ENCODE results near the gene GPRIN3.
A peak's percentile ranks its signal among the peaks of the same experiment; 100 is the strongest.
"Not testable (repeated sequence)": the region's sequence is repeated elsewhere in the genome, so short reads cannot be mapped to it uniquely, and the experiment has no call there.

Gene GPRIN3

DNA sequence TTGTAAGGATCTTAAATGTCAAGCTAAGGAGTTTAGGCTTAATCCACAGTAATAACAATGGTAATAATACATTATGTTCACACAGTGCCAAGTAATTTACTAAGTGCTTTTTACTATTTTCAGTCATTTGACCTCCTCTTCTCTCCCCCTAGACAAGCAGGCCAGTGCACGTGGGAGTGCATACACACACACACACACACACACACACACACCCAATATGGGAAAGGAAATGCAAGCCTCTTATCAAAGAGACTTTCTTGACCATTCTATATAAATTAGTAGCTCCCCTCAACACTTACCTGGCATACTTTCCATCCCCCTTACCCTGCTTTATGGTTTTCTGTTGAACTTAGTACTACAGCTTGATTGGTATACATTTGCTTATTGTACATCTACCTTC lies 3.8 kb upstream of the GPRIN3 start:
- no peak for DNase-seq

DNA sequence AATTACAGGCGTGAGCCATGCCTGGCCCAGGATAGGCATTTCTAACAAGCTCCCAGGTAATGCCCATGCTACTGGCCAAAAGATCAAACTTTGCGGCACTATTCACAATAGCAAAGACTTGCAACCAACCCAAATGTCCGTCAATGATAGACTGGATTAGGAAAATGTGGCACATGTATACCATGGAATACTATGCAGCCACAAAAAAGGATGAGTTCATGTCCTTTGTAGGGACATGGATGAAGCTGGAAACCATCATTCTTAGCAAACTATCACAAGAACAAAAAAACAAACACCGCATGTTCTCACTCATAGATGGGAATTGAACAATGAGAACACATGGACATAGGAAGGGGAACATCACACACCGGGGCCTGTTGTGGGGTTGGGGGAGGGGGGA lies 1.6 kb upstream of the GPRIN3 start:
- not testable (repeated sequence) for DNase-seq

DNA sequence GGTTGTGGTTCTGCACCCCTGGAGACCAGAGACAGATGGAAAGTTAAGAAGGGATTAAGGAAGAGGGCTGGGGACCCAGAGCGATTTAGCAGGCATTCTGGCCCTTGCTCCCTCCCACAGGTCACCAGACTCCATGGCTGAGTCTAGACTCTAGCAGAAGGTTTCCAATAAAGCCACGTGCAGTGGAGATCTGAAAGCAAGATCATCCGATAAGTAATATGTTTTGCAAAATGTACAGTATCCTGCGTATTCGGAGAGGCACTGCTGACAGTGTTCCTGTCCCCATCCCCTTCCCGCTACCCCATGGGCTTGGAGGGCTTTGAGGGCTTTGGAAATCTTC lies 531 bp upstream of the GPRIN3 start:
- no peak for DNase-seq

DNA sequence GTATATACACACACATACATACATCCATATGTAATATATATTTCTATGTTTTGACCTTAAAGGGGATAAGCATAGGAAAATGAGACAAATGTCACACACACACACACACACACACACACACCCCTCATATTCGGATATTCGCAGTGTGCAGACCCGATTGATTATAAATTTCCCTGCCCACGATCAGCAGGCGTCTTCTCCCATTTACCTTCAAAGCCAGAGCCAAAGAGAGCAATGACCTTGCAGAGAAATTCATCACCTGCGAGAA lies 488 bp downstream of the GPRIN3 start:
- no peak for DNase-seq

DNA sequence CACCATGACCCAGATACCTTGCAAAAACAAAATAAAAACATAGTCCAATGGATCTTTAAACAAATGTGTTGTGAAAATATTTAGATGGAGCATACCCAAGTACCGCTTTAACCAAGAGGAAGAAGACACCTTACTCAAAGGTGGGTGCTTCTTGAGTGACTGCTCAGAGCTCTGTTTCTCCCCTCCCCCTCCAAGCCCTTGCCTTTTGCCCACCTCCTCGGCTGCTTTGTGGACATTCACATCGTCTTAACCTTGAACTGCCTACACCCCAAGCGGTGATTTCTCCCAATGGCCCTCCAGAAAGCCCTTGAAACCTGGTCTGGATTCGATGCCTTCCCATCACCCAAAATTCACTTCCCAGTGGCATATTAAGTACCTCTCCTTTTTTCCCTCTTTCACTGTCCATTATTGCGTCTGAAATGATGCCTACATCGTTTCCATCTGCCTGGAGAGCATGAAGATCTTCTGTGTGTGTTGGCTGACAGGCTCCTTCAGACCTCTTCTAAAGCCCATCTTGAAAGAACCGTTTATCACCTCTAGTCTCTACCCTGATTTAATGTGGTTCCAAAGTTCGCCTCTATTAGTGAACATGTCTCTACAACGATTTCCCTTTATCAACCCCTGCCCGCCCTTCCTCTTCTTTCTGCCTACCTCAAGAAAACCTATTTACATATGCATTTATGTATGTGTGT lies 968 bp downstream of the GPRIN3 start:
- no peak for DNase-seq

DNA sequence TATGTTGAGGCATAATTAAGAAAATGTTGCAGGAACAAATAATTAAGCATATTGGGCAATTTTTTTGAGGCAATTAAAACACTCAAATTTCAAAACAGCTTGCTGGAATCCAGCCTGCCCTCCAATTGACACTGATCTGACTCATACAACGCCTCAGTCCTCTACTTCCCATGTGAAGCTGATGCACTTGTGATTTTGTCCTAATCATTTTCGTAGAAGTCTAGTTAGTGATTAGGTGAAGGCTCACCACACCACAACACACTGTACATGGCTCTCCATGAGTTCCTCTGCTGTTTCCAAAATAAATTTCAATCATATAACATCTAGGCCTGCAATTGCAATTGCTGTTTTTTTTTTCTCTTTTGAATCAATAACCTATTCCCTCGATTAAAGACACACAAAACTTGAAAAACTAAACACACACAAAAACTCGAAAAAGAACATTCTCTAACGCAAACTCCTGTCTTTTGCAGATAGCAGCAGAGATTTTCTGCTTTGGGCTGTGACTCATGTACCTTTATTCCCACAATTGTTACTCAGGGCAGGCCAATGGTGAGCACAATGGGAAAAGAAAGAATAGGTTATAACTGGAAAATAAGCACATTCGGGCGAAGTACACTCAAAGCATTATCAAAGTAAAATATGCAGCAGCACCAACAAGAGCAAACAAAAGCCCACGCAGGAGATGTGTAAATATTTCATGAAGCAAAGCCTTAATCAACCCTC lies 1.7 kb downstream of the GPRIN3 start:
- no peak for DNase-seq

DNA sequence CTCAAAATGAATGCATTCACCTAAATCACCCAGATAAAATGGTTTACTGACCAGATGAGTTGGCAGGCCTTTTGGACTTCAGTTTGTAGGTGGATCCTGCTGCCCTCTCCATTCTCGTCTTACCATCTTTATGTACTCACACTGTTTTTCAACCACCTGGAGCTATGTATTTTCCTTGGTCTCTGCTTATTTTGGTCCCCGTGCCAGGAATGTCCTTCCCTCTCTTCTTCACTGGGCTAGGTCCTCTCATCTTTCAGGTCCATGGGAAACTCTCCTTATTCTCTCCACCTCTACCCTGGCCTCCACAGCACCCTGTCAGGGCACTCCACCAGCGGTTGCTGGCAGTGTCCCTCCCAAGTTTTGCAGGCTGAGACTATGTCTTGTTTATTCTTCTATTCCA lies 2.6 kb downstream of the GPRIN3 start:
- DNase-seq, result no peak

DNA sequence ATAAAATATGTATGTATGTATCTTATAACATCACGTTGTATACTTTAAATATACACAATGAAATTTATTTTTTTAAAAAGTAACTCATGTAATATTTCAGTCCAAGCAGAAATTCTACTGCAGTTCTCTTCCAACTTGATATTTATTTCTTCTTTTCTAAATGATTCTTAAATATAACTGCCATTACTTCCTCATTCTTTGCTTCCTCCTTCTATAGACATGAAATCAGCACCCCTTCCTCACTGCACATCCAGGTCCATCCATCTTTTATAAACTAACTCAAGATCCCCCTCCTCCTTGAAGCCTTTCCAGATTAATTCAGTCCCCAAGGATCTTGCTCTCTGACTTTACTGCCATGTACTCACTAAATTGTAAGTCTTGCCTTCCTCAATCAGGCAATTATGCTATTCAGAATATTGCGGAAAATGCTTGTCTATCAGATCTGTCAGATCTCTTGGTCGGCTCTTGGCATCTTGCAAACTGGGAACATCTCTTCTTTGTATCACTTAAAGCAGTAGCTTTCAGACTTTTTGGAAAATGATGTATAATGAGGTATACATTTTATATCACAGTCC lies 3.7 kb downstream of the GPRIN3 start:
- DNase-seq, result no peak

DNA sequence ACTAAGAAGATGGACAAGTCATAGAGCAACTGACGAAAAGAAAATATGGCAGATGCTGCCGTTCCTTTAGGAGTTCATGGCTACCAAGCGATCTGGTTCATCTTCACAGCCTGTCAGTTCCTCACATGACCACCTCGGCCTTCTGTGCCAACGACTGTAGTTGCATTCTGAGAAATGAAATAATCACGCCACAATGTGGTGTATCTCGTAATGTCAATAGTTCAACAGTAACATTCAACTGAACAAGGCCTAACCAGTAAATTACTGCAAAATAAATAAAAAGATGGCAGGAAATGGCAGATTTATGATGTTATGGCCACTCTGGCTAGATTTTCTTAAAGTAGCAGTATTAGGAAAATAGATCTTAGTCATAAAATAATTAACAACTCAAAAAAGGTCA lies 4.4 kb downstream of the GPRIN3 start:
- no peak for DNase-seq

DNA sequence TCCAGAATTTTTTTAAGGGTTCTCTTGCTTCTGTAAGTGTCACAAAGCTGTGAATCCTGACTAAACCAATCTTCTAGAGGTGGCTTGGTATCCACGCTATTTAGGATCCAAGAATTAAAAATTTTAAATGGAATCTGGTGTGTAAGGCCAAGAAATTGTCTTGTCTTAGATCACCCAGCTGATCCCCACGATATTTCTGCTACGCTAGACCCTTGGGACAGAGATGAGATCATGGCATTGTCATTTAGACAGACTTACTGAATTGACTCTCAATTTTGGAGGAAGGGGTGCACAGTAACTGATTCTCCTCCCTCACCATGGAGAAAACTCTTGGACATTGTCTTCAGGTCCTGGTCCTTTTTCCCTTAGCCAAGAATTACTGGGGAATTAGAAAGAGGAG lies 5.7 kb downstream of the GPRIN3 start:
- no peak for DNase-seq

DNA sequence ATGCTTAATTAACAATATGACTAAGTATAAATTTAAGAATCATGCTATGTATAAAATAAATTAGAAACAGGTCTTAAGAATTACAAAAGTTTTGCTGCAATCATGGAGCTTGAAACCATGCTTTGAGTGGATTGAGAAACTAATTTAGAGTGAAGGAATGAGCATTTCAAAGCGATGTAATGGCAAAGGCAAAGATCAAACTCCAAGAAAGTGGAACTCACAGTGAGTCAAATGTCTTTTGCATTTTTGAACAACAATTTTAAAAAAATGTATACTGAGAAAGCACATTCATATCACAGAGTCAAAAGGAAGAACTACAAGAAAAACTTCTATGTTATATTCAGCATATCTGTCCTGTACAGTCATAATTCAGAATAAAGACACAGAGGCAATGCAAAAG lies 6.6 kb downstream of the GPRIN3 start:
- no peak for DNase-seq

DNA sequence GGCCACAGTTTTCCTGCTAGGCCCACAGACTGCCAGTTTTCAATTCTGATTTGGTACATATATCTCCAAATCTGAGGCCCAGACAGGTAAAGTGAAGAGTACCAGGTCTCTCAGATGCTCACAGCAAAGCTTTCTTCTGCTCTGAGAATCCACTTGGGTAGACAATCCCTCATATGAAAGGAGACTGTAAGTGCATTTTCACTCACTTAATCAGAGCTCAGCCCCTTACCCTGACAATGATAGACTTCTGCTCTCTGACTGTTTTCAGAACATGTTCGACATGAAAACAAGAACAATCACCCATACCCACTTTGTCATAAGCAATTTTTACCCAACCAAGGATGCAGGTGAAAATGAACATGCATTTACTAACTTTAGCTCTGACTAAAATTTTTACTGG lies 7.1 kb downstream of the GPRIN3 start:
- DNase-seq, result no peak

DNA sequence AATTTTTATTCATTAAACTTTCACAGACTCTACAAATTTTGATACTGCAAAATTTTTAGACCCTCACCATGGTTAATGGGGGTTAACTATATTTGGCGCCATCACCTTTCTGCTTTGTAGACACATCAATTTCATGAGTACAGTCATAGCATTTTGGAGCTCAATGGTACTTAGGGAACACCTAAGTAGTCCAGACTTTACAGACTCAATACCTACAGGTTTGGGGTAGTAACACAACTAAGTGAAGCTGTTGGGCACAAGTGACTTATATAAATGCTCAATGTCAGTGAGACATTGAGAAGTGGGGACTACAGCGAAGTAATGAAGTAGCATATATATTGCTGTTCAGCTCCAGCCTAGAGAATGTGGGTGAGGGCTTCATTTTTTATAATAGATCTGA lies 7.5 kb downstream of the GPRIN3 start:
- DNase-seq, result no peak

DNA sequence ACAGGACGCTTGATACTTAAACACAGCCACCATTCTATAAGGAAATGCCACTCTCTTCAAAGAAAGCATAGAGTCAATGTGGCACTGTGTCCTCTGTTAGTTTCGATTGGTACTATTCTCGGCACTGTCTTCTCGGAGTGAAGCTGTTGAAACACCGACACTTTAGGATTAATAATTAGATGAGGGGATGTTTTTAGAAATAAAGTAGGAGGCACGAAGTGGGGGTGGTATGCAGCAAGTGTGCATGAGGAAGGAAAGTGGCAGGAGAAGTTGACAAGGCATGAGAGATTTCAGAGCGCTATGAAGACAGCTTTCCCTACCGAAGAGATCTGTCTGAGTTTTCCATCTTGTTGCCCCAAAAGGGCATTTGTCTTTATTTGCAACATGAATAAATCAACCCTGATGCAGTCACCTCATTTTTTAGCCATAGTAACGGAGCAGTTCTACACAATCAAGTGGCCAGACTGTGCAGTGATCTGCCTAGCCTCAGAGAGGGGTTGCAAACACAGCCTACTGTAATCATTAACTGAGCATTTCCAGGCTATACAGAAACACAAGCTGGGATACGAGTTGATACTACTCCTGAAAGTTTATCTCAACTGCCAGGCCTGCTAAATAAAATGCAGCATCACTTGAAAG lies 8.3 kb downstream of the GPRIN3 start:
- DNase-seq, result no peak

DNA sequence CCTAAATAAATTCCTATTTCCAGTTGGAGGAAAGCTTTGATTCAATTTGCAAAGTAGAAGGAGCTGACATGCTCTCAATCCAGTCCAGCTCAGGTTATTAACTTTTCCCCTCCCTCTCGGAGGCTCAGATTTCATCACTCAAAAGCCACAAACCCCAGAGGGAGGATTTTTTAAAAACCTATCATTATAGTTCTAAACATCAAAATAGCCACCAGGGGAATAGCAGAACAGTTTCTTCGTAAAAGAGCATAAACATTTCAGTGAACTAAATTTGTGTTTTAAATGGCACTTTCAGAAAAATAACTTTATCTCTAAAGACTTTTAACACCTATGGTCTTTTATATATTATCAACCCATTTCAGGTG lies 8.8 kb downstream of the GPRIN3 start:
- peak; percentile 30 for DNase-seq

DNA sequence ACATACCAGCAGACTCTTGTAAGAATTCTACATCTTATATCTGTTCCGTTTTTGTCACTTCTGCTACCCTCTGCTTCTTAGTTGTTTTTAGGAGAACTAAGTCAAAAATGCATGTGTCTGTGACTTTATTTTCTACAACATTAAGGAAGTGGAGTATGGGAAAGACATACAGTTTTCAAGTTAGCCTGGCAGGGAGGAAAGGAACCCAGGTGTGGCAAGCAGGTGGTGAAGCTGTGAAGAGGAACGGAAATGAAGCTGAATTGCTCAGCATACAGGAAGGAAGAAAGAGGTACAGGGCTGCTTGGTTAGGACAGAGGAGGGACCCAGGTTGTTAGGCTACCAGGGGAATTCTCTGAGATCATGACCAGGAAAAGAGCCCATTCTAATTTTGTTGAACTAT lies 9.4 kb downstream of the GPRIN3 start:
- DNase-seq, result no peak

DNA sequence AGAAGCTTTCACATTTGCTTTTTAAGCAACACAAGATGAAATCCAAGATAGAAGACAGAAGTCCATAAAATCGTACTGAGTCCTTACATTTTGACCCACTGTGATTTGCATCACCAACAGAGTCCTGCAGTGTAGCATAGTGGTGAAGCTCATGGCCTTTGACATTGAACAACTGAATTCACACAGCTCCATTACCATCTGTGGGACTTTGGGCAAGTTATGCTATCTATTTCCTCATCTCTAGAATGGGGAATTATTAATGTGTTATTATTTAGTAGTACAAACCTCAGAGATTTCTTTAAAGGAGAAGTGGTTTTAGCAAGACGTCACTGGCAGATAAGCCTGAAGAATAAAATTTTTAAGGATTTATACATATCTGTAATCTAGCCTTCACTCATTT lies 10.7 kb downstream of the GPRIN3 start:
- DNase-seq, result no peak

DNA sequence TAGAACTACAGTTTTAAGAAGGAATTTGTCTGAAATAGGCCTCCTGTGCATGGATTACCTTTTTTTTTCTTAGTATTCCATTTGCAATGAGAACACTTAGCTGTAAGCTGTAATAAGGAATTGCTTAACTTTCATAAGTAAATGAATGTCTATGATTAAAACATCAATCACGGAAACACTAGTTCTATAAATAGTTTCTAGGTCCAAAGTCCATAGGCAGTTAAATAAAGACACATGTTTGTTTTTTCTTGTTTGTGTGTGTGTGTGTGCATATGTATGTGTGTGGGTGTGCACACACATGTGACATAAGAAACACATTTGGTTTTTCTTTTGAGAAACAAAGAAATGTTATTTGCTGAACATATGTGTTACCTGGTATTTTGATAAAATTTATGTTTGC lies 11.2 kb downstream of the GPRIN3 start:
- DNase-seq, result no peak

DNA sequence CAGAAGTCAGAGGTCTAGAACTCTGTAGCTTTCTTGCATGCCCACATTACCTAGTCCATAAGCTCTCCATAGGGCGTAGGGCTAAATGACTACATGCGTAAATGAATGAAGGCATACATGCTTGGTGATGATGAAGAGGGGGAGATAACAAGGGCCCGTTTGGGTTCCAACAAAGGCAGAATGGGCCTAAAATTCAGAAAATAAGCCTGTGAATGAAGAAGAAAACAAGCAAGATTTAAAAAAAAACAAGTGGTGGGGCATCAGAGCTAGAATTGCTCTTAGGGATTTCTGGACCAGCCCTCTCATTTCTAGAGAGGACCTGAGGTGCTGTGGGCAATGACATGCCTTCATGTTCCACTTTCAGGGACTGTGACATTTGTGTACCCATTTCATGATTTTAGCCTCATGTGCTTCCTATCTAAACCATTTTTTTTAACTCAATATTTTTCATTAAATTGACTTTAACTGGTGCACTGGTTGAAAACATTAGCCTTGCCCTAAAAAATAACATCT lies 12.1 kb downstream of the GPRIN3 start:
- DNase-seq, result no peak

DNA sequence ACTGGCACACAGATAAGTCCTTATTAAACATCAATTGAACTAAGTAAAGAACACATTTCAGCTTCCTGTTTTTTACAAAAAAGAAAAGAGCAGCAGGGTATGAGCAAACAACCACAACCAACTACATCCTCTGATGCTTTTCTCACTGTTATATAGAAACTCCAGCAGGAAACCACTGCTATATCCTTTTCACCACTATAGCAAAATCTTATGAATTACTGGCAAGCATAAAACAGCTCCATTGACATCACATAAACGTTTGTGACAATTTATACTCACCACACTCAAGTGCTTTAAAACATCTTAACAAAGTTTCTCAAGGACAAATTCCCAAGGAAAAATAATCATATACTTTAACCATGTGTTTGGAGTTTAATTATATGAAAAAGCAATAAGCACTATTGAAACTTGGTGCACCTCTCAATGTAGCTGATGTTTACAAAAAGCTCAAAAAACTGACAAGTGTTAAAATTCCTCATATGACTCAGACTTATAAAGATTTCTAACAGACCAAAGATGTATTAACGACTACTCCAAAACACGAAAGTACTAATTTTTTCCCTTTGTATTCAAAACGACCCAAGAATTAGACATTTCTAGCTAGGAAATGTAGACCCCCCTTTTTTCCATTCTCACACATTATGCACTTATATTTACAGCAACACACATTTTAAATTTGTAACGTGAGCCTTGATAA lies 12.9 kb downstream of the GPRIN3 start:
- no peak for DNase-seq

DNA sequence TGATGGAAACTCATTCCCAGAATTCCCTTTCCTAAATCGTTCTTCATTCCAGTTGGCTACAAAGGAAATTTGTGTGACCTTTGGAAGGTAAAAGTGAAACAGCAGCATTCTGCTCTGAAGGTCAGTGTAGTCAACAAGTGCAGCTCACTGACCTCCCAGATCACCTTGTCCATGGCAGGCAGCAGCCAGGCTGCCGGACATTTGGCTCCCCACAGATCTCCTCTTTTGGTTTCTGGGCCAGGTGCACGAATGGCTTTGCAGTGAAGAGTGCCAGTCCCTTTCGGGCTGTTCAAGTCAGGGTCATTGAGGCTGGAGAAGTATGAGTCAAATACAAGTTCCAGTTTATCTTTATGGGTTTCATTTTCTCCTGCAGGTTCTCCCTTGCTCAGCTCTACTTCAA lies 14.3 kb downstream of the GPRIN3 start:
- no peak for DNase-seq

DNA sequence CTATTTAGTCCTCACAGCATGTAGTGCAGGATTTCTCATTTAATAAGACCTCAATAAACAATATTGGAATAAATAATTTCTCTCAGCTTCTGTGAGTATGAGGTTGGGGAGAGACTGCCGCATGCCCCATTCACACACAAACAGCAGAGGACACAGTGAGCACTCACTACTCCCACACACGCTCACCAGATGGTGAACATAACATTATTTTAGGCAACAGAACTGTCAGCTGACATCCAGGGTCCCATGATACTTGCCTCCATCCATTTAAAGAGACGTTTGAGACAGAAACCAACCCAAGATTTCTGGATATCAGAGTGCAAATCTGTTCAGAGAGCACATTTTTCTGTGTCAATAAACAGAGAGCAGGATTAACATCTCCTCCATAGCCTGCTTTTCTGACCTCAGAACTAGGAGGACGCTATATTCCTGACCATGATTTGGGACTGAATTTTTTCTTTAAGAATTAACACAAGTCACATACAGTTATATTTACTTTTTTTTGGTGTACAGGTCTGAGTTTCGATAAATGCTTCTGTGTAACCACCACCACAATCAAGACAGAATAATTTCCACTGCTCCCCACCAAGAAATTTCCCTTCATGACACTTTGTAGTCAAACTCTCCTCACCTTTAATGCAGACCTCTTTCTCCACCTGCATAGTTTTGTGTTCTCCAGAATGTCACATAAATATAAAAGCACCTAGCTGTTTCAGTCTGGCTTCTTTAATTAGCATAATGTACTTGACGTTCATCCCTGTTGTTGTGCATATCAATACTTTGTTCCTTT lies 16.7 kb downstream of the GPRIN3 start:
- peak; percentile 10 for DNase-seq

DNA sequence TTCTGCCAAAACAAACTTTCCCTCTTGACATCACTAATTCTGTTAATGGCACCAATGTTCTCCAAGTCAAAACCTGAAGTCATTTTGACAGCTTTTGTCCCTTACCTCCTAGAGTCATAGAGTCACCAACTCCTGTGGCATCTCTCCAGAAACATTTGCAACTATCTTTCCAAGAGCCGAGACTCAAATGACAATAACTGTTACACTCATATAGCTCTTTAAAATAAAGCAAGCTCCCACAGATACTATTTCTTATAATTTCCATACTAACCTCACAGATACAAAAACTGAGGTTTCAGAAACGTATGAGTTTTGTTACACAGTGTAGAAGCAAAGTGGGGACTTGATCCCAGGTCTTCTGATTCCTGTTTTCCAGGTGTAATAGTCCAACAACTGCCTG lies 18.3 kb downstream of the GPRIN3 start:
- no peak for DNase-seq
